H1 (cell line): ENCODE data around the gene GTPBP1. TPM values are rescaled to one million over a fixed set of nuclear protein-coding genes. Genes with fewer than 3 reads are reported as not detected.

ENCODE experiments used
- CTCF ChIA-PET: fragments of 300-600 bp; sonication (Branson Sonifier 250); formaldehyde crosslinking; loops from one replicate; lab custom pipeline; 2021; ENCODE audit not compliant: partially characterized antibody; lab: Charles Lee
- POLR2A ChIA-PET: fragments of 300-600 bp; sonication (Branson Sonifier 250); formaldehyde crosslinking; loops from one replicate; lab custom pipeline; 2021; ENCODE audit warnings: inconsistent platforms; ENCODE audit not compliant: partially characterized antibody; lab: Charles Lee
- DNase-seq, 2 experiments: peaks; one replicate each; pipeline versions ENCODE4 v3.0.0 to v3.0.0-alpha.2; 2010 to 2022; ENCODE audit warnings: low spot score in 2 of 2, low read depth in 1 of 2, mixed read lengths in 1 of 2
- FAIRE-seq: peaks from 2 replicates; lab custom pipeline; 2011; peaks lifted over from hg19 to GRCh38; lab: Jason Lieb, UNC
- H2AFZ ChIP-seq: 2 replicates; pipeline ENCODE4 v1.8.1; 2012; ENCODE audit warnings: low read length, inconsistent platforms
- H2AK5ac ChIP-seq: 2 replicates; pipeline ENCODE4 v1.6.1; 2013; ENCODE audit warnings: low read depth, low read length
- H2BK120ac ChIP-seq: replicated peaks from 2 replicates; pipeline ENCODE3; 2013; ENCODE audit warnings: low read depth, low read length, inconsistent platforms
- H2BK12ac ChIP-seq: 2 replicates; pipeline ENCODE4 v1.6.1; 2013; ENCODE audit warnings: low read depth, low read length
- H2BK15ac ChIP-seq: 2 replicates; pipeline ENCODE4 v1.6.1; 2013; ENCODE audit warnings: low read length
- H2BK20ac ChIP-seq: 2 replicates; pipeline ENCODE4 v1.6.1; 2013; ENCODE audit warnings: low read length
- H2BK5ac ChIP-seq: 2 replicates; pipeline ENCODE4 v1.6.1; 2013; ENCODE audit warnings: low read depth, low read length
- H3K14ac ChIP-seq: 2 replicates; pipeline ENCODE4 v1.6.1; 2013; ENCODE audit warnings: inconsistent platforms; ENCODE audit not compliant: insufficient read length
- H3K18ac ChIP-seq: 2 replicates; pipeline ENCODE4 v1.6.1; 2013; ENCODE audit warnings: low read length; ENCODE audit errors: extremely low read depth
- H3K23ac ChIP-seq: 2 replicates; pipeline ENCODE4 v1.6.1; 2013; ENCODE audit warnings: inconsistent platforms; ENCODE audit not compliant: insufficient read length
- H3K23me2 ChIP-seq: 2 replicates; pipeline ENCODE4 v1.6.1; 2013; ENCODE audit warnings: low read depth, low read length
- H3K27ac ChIP-seq: 2 replicates; pipeline ENCODE4 v1.6.1; 2011; ENCODE audit warnings: low read depth, low read length, inconsistent platforms
- H3K27me3 ChIP-seq, 4 experiments: replicated peaks in 1 of 4; 1 replicate in 1 of 4; 2 replicates in 3 of 4; pipeline versions ENCODE4 v1.6.1 to v1.8.1; 2011 to 2013; ENCODE audit warnings: low read length in 3 of 4, mild to moderate bottlenecking in 3 of 4, inconsistent platforms in 2 of 4, mixed read lengths in 2 of 4, moderate library complexity in 1 of 4; ENCODE audit not compliant: control insufficient read depth in 3 of 4, insufficient read depth in 3 of 4; ENCODE audit errors: extremely low read depth in 1 of 4
- H3K36me3 ChIP-seq, 4 experiments: 2 replicates each; pipeline versions ENCODE4 v1.6.1 to v1.8.1; 2011 to 2013; ENCODE audit warnings: mild to moderate bottlenecking in 4 of 4, low read length in 3 of 4, moderate library complexity in 2 of 4, control low read depth in 1 of 4, inconsistent platforms in 1 of 4; ENCODE audit not compliant: insufficient read depth in 4 of 4, control insufficient read depth in 2 of 4
- H3K4ac ChIP-seq: replicated peaks from 2 replicates; pipeline ENCODE3; 2013; ENCODE audit warnings: low read length, low read depth, mixed read lengths, inconsistent platforms; ENCODE audit not compliant: insufficient read length
- H3K4me1 ChIP-seq, 4 experiments: replicated peaks in 1 of 4; 1 replicate in 1 of 4; 2 replicates in 3 of 4; pipeline versions ENCODE4 v1.6.1 to v1.8.1; 2011 to 2013; ENCODE audit warnings: low read length in 3 of 4, inconsistent platforms in 2 of 4, mixed read lengths in 1 of 4; ENCODE audit not compliant: insufficient read depth in 4 of 4, control insufficient read depth in 3 of 4
- H3K4me2 ChIP-seq, 2 experiments: 2 replicates each; pipeline versions ENCODE4 v1.6.1 to v1.8.1; 2011 to 2013; ENCODE audit warnings: low read depth in 2 of 2, low read length in 2 of 2, control low read depth in 1 of 2, inconsistent platforms in 1 of 2, mild to moderate bottlenecking in 1 of 2; ENCODE audit not compliant: insufficient read depth in 1 of 2
- H3K4me3 ChIP-seq, 4 experiments: fragments of 200-600, 300-600 bp in 1 of 4; sonication (generic), shearing (Covaris generic), sonication (Bioruptor Twin) in 1 of 4; 2 replicates each; pipeline versions ENCODE4 v1.5.1 to v1.8.1; 2011 to 2016; ENCODE audit warnings: low read length in 4 of 4, low read depth in 3 of 4, control low read depth in 2 of 4, inconsistent platforms in 2 of 4, mild to moderate bottlenecking in 2 of 4, mixed read lengths in 1 of 4, moderate library complexity in 1 of 4; ENCODE audit not compliant: insufficient read depth in 2 of 4; ENCODE audit errors: extremely low read depth in 1 of 4
- H3K56ac ChIP-seq: replicated peaks from 2 replicates; pipeline ENCODE3; 2013; ENCODE audit warnings: low read depth, mild to moderate bottlenecking, mixed read lengths, low read length, inconsistent platforms; ENCODE audit not compliant: insufficient read length
- H3K79me1 ChIP-seq: 2 replicates; pipeline ENCODE4 v1.6.1; 2013; ENCODE audit warnings: low read depth, low read length, control low read depth
- H3K79me2 ChIP-seq, 2 experiments: 2 replicates each; pipeline versions ENCODE4 v1.6.1 to v1.8.1; 2012 to 2013; ENCODE audit warnings: low read length in 2 of 2, mild to moderate bottlenecking in 2 of 2, inconsistent platforms in 1 of 2; ENCODE audit not compliant: insufficient read depth in 2 of 2, control insufficient read depth in 1 of 2
- H3K9ac ChIP-seq, 4 experiments: replicated peaks in 1 of 4; 1 replicate in 1 of 4; 2 replicates in 3 of 4; pipeline versions ENCODE4 v1.6.1 to v1.8.1; 2011 to 2013; ENCODE audit warnings: low read depth in 3 of 4, low read length in 3 of 4, control low read depth in 2 of 4, mild to moderate bottlenecking in 2 of 4, moderate library complexity in 2 of 4, inconsistent platforms in 1 of 4; ENCODE audit errors: extremely low read depth in 1 of 4
- H3K9me3 ChIP-seq, 2 experiments: 2 replicates each; pipeline versions ENCODE4 v1.6.1 to v1.8.1; 2012 to 2013; ENCODE audit warnings: mild to moderate bottlenecking in 2 of 2, moderate library complexity in 2 of 2, control low read depth in 1 of 2, inconsistent platforms in 1 of 2, low read depth in 1 of 2, low read length in 1 of 2, mixed read lengths in 1 of 2; ENCODE audit not compliant: insufficient read depth in 2 of 2
- H4K20me1 ChIP-seq, 2 experiments: replicated peaks in 1 of 2; 2 replicates each; pipeline versions ENCODE3 to v1.8.1; 2011 to 2013; ENCODE audit warnings: inconsistent platforms in 2 of 2, low read length in 2 of 2, mild to moderate bottlenecking in 1 of 2; ENCODE audit not compliant: insufficient read depth in 2 of 2, control insufficient read depth in 1 of 2
- H4K5ac ChIP-seq: 2 replicates; pipeline ENCODE4 v1.6.1; 2013; ENCODE audit warnings: low read length, low read depth, mixed read lengths, inconsistent platforms; ENCODE audit not compliant: insufficient read length
- H4K8ac ChIP-seq: 2 replicates; pipeline ENCODE4 v1.8.0; 2013; ENCODE audit warnings: mild to moderate bottlenecking, moderate library complexity, low read length, inconsistent platforms; ENCODE audit not compliant: insufficient read depth; ENCODE audit errors: extremely low read depth
- H4K91ac ChIP-seq: replicated peaks from 2 replicates; pipeline ENCODE3; 2013; ENCODE audit warnings: low read length, mixed read lengths, inconsistent platforms; ENCODE audit not compliant: insufficient read length
- CTBP2 ChIP-seq: IDR thresholded peaks from 2 replicates; pipeline ENCODE4 v1.7.0; 2011; ENCODE audit warnings: borderline replicate concordance, mild to moderate bottlenecking, moderate library complexity, mixed read lengths, low read length; ENCODE audit not compliant: insufficient read depth, insufficient read length
- EZH2 ChIP-seq: fragments of 200-600 bp; sonication (generic); IDR thresholded peaks from 2 replicates; pipeline ENCODE4 v1.7.1; 2012; ENCODE audit warnings: low read depth, mild to moderate bottlenecking, moderate library complexity, low read length, inconsistent platforms; ENCODE audit not compliant: severe bottlenecking
- JUND ChIP-seq: IDR thresholded peaks from 2 replicates; pipeline ENCODE4 v1.6.1; 2011; ENCODE audit warnings: mild to moderate bottlenecking, improper control_type of control experiment, low read length
- NANOG ChIP-seq: IDR thresholded peaks from 2 replicates; pipeline ENCODE4 v1.6.1; 2011; ENCODE audit warnings: low read length, low read depth, mild to moderate bottlenecking, inconsistent platforms; ENCODE audit not compliant: insufficient read depth, poor library complexity, severe bottlenecking
- SP4 ChIP-seq: IDR thresholded peaks from 2 replicates; pipeline ENCODE4 v1.6.1; 2012; ENCODE audit warnings: low read length, inconsistent platforms
- TAF1 ChIP-seq: IDR thresholded peaks from 2 replicates; pipeline ENCODE4 v1.6.1; 2011; ENCODE audit warnings: mild to moderate bottlenecking, low read depth, low read length
- TAF7 ChIP-seq: optimal IDR thresholded peaks from 2 replicates; pipeline ENCODE3; 2011; ENCODE audit warnings: low read depth, mild to moderate bottlenecking, inconsistent platforms, low read length, moderate library complexity, borderline replicate concordance
- WGBS, 2 experiments: shearing (Covaris generic) in 1 of 2; methylation state at CpG; one replicate each; pipeline versions ENCODE4 v1.1.6 to v1.1.7; 2013 to 2015; ENCODE audit warnings: low lambda C conversion rate in 2 of 2, mixed read lengths in 2 of 2, inconsistent platforms in 1 of 2, low coverage in 1 of 2, missing lambda C conversion rate in 1 of 2; ENCODE audit not compliant: insufficient replicate concordance in 2 of 2, insufficient coverage in 1 of 2, insufficient read length in 1 of 2; ENCODE audit errors: extremely low coverage in 1 of 2, missing lambda C conversion rate in 1 of 2; 5-methylcytosine and 5-hydroxymethylcytosine counted together
- long read RNA-seq, 2 experiments: library from RNA in 1 of 2; library from capped mRNA in 1 of 2; stranded (forward); transcript quantifications; one replicate each; pipeline ENCODE4 v2.0.0, GENCODE V29; 2021; ENCODE audit warnings: inconsistent platforms in 1 of 2
- polyA minus RNA-seq, 3 experiments: library from RNA; depleted of rRNA, polyadenylated mRNA; stranded (reverse); fragments of >200 nt; gene quantifications; 1 replicate in 2 of 3; 2 replicates in 1 of 3; pipeline ENCODE4 v1.2.3, GENCODE V29; 2011
- polyA plus RNA-seq, 7 experiments: library from polyadenylated mRNA; depleted of rRNA in 3 of 7; stranded (reverse) in 5 of 7; unstranded in 2 of 7; fragments of >200 nt in 5 of 7; fragments of 200-250 nt in 2 of 7; gene quantifications; 1 replicate in 5 of 7; 2 replicates in 1 of 7; 4 replicates in 1 of 7; pipeline versions ENCODE4 v1.2.1 to v1.2.3, GENCODE V29; 2011 to 2013; ENCODE audit warnings: missing spikeins in 2 of 7, mixed read lengths in 2 of 7
- total RNA-seq: library from RNA; stranded (reverse); fragmentation: NEBNext Ultra II Directional; extraction: Animal tissue kit (Norgen Biotek cat#: 25700); gene quantifications from 2 replicates; pipeline ENCODE4 v1.2.1, GENCODE V29; 2021

The GTPBP1 gene
- total RNA-seq (91.8 and 92.0 TPM in 2 replicates), polyA plus RNA-seq (2011; rRNA removed) (53.1 and 80.2 TPM in 2 replicates), polyA minus RNA-seq (2011; rRNA and poly(A)+ RNA removed) (87.5 and 119 TPM in 2 replicates)
- 59.3 TPM for polyA plus RNA-seq (2011; cell fraction: cytosol; rRNA removed)
- polyA plus RNA-seq (2011; cell fraction: nucleus; rRNA removed): 134 TPM
- 62.3 to 74.8 TPM (median 66.2 TPM) in 4 replicates for polyA plus RNA-seq (2012, experiment 1 of 2)
- 44.7 TPM for polyA plus RNA-seq (2012, experiment 2 of 2)
- 33.8 TPM for polyA plus RNA-seq (2013, experiment 1 of 2)
- 33.3 TPM for polyA plus RNA-seq (2013, experiment 2 of 2)
- polyA minus RNA-seq (2011; cell fraction: cytosol; rRNA and poly(A)+ RNA removed): 50.9 TPM
- polyA minus RNA-seq (2011; cell fraction: nucleus; rRNA and poly(A)+ RNA removed): 111 TPM
- long read RNA-seq, experiment 1, full-length matches to known transcripts: 2 of 53 reads
- long read RNA-seq, experiment 1, partial matches to known transcripts: 9 of 53 reads
- long read RNA-seq, experiment 1, other reads (novel, unspliced or antisense): 42 of 53 reads
- long read RNA-seq, experiment 2: 0 reads

DNA sequence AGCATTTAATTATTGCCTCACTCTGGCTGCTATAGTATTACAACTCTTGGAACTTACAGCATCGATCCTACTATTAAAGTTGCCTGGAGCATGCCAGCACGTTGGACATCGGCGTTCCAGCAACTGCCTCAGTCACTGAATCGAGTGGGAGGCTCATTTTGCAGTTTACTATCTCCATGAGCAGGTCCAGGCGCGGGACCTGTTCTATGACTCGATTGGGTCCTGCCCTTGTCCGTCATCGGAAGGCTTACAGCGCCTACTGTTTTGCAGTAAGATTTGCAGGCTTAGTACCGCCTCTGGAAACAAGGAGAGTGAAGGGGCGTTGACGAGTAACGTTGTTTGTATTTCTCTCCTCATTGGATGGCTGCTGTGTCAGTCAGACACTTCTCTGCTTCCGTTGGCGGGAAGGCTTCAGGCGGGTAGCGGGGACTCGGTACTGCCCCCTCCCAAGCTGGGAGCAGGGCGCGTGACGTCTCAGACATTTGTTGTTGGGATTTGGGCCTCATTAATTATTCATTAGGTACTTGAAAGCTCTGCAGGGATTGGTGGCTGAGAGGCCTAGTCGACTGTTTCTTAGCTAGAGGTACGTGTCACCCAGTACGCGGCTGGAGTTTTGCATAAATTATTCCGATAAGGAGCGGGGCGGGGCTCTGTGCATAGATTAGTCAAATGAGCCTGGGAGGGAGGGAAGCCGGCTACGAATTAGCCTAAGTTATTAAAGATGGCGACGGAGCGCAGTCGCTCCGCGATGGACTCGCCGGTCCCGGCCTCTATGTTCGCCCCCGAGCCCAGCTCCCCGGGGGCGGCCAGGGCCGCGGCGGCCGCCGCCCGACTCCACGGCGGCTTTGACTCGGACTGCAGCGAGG, at the start of gene GTPBP1:
Gene GTPBP1 (plus strand): TSS at position 710 of the 866 bp plus-strand sequence. CDS start 12 bp downstream, at position 722.
- DNase-seq: peak; percentile 91 to 99
- no peak within 1 kb of the TSS for H2BK20ac ChIP-seq
- peaks cover 15 to 18% of the 10 kb centered on the region in 2 experiments for H4K20me1 ChIP-seq
- peak within 1 kb of the TSS; percentile 96 for H4K8ac ChIP-seq
- FAIRE-seq: peak; percentile 98
- no peak within 1 kb of the TSS for H3K14ac ChIP-seq
- H4K91ac ChIP-seq: no peak within 1 kb of the TSS
- peak within 1 kb of the TSS; percentile 37 for H4K5ac ChIP-seq
- no peak within 1 kb of the TSS for H2BK120ac ChIP-seq
- WGBS, 2 experiments: 2% methylated on average over 39 of the region's 55 CpGs; no CpG with 5 or more reads in 1 of the 2 experiments
- H3K18ac ChIP-seq: peak within 1 kb of the TSS; percentile 76; the same call in 1 of the 2 replicates
- peaks cover 10 to 19% (median 14%) of the 10 kb centered on the region in 4 experiments; a peak in 5 of 7 replicates for H3K4me1 ChIP-seq
- peak within 1 kb of the TSS; percentile 78 to 99 (median 88) for H3K9ac ChIP-seq
- H3K79me1 ChIP-seq: 0 out of 2 replicates have a peak, but pooled peaks cover 4% of the 10 kb centered on the region
- H3K27ac ChIP-seq: peak within 1 kb of the TSS; percentile 94
- H3K23me2 ChIP-seq: peaks cover 9% of the 10 kb centered on the region
- no peak within 1 kb of the TSS for H2BK15ac ChIP-seq
- H3K36me3 ChIP-seq: peaks cover 0 to 12% (median 2%) of the 10 kb centered on the region in 4 experiments; a peak in 3 of 8 replicates
- H2BK12ac ChIP-seq: peak within 1 kb of the TSS; percentile 95
- H3K9me3 ChIP-seq: no peaks in the 10 kb centered on the region
- H3K79me2 ChIP-seq: peaks cover 26 to 45% of the 10 kb centered on the region in 2 experiments
- peak within 1 kb of the TSS; percentile 82 to 95 (median 90) for H3K4me3 ChIP-seq
- peak within 1 kb of the TSS; percentile 93 for H2BK5ac ChIP-seq
- ChIA-PET CTCF (interaction anchor here (1.5 to 3.3 kb wide), 3 partner anchors 20 to 27 kb away, joined by 3 to 19 read pairs (median 3); partner anchors contain the start of gene TOMM22), POLR2A (interaction anchor here (0.8 to 5.6 kb wide), 14 partner anchors 8 to 135 kb away, joined by 3 to 39 read pairs (median 4); partner anchors contain the start of genes CBY1, DMC1, FAM227A and TOMM22)
- no peak within 1 kb of the TSS for H3K4ac ChIP-seq
- H2AFZ ChIP-seq: 0 out of 2 replicates have a peak within 1 kb of the TSS, but pooled peaks have one; percentile 3
- no peak within 1 kb of the TSS for H2AK5ac ChIP-seq
- H3K27me3 ChIP-seq: no peaks in the 10 kb centered on the region
- H3K56ac ChIP-seq: peak within 1 kb of the TSS; percentile 44
- no peak within 1 kb of the TSS for H3K23ac ChIP-seq
- H3K4me2 ChIP-seq: peak within 1 kb of the TSS; percentile 82 to 88
- peak; percentile 79 for TF ChIP-seq TAF7
- peak; percentile 94 for TF ChIP-seq TAF1
- TF ChIP-seq NANOG: peak; percentile 88
- TF ChIP-seq EZH2: no peak
- TF ChIP-seq JUND: peak; percentile 38; the same call in 1 of the 2 replicates
- no peak for TF ChIP-seq CTBP2
- TF ChIP-seq SP4: peak; percentile 65; the same call in 1 of the 2 replicates
